ENCODE measurements around the gene ATG16L1. TPM values are rescaled to one million over a fixed set of nuclear protein-coding genes. Genes with fewer than 3 reads are reported as not detected.

ATG16L1 gene
- total RNA-seq, 1 experiment from 2014 or later = 42.0 TPM

GRCh38 chr2:233261819-233262555 is 10.5 kb downstream of the ATG16L1 start:
- WGBS (ENCODE audit: extremely low coverage, insufficient read length, low lambda C conversion rate) = no CpG with 5 or more reads among the region's 9 CpGs
- Mint-ChIP-seq H3K27ac (peak overlapping the region in 2 of 3 experiments; percentile 9 to 18; a peak in 2 of 7 replicates), H3K4me3 (no peak overlapping the region), H3K36me3 (ENCODE audit: insufficient read depth in 1 of 3, low read depth in 3 of 3) (peaks cover 53 to 96% (median 78%) of the 10 kb centered on the region in 3 experiments; a peak in 6 of 7 replicates), H3K27me3 (ENCODE audit: low read depth) (no peaks in the 10 kb centered on the region), H3K9me3 (no peaks in the 10 kb centered on the region), H3K4me1 (no peaks in the 10 kb centered on the region; a peak in 1 of 4 replicates)
- no peak overlapping the region for H2AK5ac ChIP-seq (ENCODE audit: insufficient read length, low read length)
- no peak overlapping the region for H2BK15ac ChIP-seq (ENCODE audit: low read depth, low read length)
- no peak overlapping the region for H3K18ac ChIP-seq (ENCODE audit: insufficient read length, low read depth, low read length)
- H4K20me1 ChIP-seq (ENCODE audit: control insufficient read depth, insufficient read depth, insufficient read length) = no peaks in the 10 kb centered on the region
- no peak for DNase-seq
- H3K9ac ChIP-seq (ENCODE audit: extremely low read depth, insufficient read length, low read length) = no peak overlapping the region
- H2BK12ac ChIP-seq (ENCODE audit: insufficient read length, low read depth, low read length) = no peak overlapping the region
- peaks cover 8% of the 10 kb centered on the region for H3K79me1 ChIP-seq (ENCODE audit: insufficient read depth, low read depth, low read length, poor library complexity, severe bottlenecking)
- H2BK20ac ChIP-seq (ENCODE audit: low read depth, low read length, poor library complexity, severe bottlenecking) = no peak overlapping the region
- H4K91ac ChIP-seq (ENCODE audit: insufficient read length, low read depth, low read length) = no peak overlapping the region
- H3T11ph ChIP-seq (ENCODE audit: low read length) = no peak overlapping the region
- H3K27me3 ChIP-seq (ENCODE audit: insufficient read depth, low read length) = no peaks in the 10 kb centered on the region
- no peak overlapping the region for H3K56ac ChIP-seq (ENCODE audit: insufficient read length, low read depth, low read length)
- H3K23me2 ChIP-seq (ENCODE audit: insufficient read length, low read depth, low read length, poor library complexity, severe bottlenecking) = no peaks in the 10 kb centered on the region
- no peak overlapping the region for H3K27ac ChIP-seq (ENCODE audit: insufficient read length, low read depth, low read length)
- no peak overlapping the region for H4K5ac ChIP-seq (ENCODE audit: insufficient read length, low read depth, low read length)
- no peaks in the 10 kb centered on the region; the same call in 1 of the 2 replicates for H3K79me2 ChIP-seq (ENCODE audit: insufficient read depth, low read length)
- TF ChIP-seq CTCF (conservative IDR thresholded peaks at IDR 0.05) = no peak
- H3K14ac ChIP-seq (ENCODE audit: insufficient read depth, low read length) = no peak overlapping the region
- no peak overlapping the region for H2AFZ ChIP-seq (ENCODE audit: low read length)
- H4K8ac ChIP-seq (replicated peaks; ENCODE audit: insufficient read length, low read depth, low read length) = no peak overlapping the region
- H3K4ac ChIP-seq (ENCODE audit: low read depth, low read length) = no peak overlapping the region
- H3K23ac ChIP-seq (ENCODE audit: insufficient read length, low read depth, low read length) = no peak overlapping the region
- H3K4me1 ChIP-seq (ENCODE audit: insufficient read depth, low read length) = no peaks in the 10 kb centered on the region
- H2BK120ac ChIP-seq (ENCODE audit: low read depth, low read length, poor library complexity, severe bottlenecking) = no peak overlapping the region
- H3K4me2 ChIP-seq (ENCODE audit: insufficient read depth, insufficient read length, low read length) = no peak overlapping the region
- H3K9me3 ChIP-seq (ENCODE audit: control insufficient read depth, low read depth, low read length) = no peaks in the 10 kb centered on the region
- no peak overlapping the region for H2BK5ac ChIP-seq (ENCODE audit: insufficient read length, low read length)

All from H9 (cell line).